ENCODE data around the gene C17orf107.

The C17orf107 gene

GRCh38 chr17:4938069-4938491 lies 38.7 kb downstream of the C17orf107 start:
- DNase-seq, result no peak

GRCh38 chr17:4938688-4939545 lies 39.6 kb downstream of the C17orf107 start:
- no peak for DNase-seq

- DNase-seq, result no peak
These were observed 40.1 kb downstream of the C17orf107 start for GRCh38 chr17:4939546-4939795.

- peak; percentile 78 to 79 for DNase-seq
These were observed 40.6 kb downstream of the C17orf107 start, which contains the start of the genes RNF167 and SLC25A11 for GRCh38 chr17:4939796-4940554. TSS of gene RNF167 (plus strand) at chr17:4940268. CDS start at chr17:4940910, 642 bp downstream. TSS of gene SLC25A11 (minus strand) at chr17:4940046. CDS start at chr17:4939910, 136 bp downstream.

GRCh38 chr17:4940555-4941318 lies 41.4 kb downstream of the C17orf107 start:
- DNase-seq, result no peak

GRCh38 chr17:4941319-4941610 lies 41.9 kb downstream of the C17orf107 start:
- no peak for DNase-seq

GRCh38 chr17:4942760-4943508 lies 43.6 kb downstream of the C17orf107 start:
- DNase-seq, result no peak

- DNase-seq, result no peak
These were observed 44.8 kb downstream of the C17orf107 start for GRCh38 chr17:4944163-4944553.

GRCh38 chr17:4944554-4945175 lies 45.3 kb downstream of the C17orf107 start:
- DNase-seq, result no peak

- DNase-seq, result no peak
These were observed 46.0 kb downstream of the C17orf107 start for GRCh38 chr17:4945176-4945943.

- DNase-seq, result no peak
These were observed 46.6 kb downstream of the C17orf107 start for GRCh38 chr17:4945944-4946280.

GRCh38 chr17:4946312-4946976 lies 47.1 kb downstream of the C17orf107 start:
- DNase-seq, result no peak

GRCh38 chr17:4947010-4947410 lies 47.7 kb downstream of the C17orf107 start:
- DNase-seq, result no peak

GRCh38 chr17:4947411-4948165 lies 48.3 kb downstream of the C17orf107 start:
- no peak for DNase-seq

GRCh38 chr17:4948166-4948930 lies 49.0 kb downstream of the C17orf107 start, which contains the start of gene PFN1:
TSS of gene PFN1 (minus strand) at chr17:4948530. CDS start at chr17:4948394, 136 bp downstream.
- DNase-seq, result peak; percentile 25 to 49

GRCh38 chr17:4948931-4949320 lies 49.6 kb downstream of the C17orf107 start:
- DNase-seq, result peak; percentile 33 to 53

GRCh38 chr17:4949321-4950074 lies 50.2 kb downstream of the C17orf107 start:
- no peak for DNase-seq

- DNase-seq, result no peak
These were observed 50.9 kb downstream of the C17orf107 start for GRCh38 chr17:4950075-4950745.
